ENCODE data around the gene UBAC1.
"Not testable (repeated sequence)": the region's sequence is repeated elsewhere in the genome, so short reads cannot be mapped to it uniquely, and the experiment has no call there.

UBAC1 gene

DNA sequence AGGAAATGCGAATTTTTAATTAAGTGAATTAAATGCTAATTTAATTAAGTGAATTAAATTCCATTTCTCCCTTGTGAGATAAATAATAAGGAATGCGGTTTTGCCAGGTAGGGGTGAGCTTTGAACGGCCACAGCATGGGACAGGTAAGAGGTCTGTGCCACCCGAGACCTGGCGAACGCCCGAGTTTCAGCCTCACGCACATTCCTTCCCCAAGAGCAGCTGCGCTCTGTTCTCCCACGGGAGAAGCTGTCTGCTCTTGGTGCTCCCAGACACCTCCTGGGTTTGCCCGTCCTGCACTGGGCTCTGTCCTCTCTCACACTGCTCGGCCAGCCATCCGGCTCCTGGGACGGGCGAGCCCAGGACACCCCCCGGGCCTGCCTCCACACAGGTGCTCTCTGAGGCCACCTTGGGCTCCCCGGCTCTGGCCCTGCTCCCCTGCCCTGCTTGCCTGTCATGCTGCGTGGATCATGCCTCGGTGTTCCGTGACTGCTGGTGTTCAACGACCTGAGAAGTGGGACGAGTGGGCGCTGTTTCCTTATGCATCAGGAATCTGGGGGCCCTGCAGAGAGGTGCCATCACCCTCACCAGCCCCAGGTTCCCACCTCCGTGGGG lies 40.1 kb downstream of the UBAC1 start:
- no peak for DNase-seq (ENCODE audit: low spot score)

DNA sequence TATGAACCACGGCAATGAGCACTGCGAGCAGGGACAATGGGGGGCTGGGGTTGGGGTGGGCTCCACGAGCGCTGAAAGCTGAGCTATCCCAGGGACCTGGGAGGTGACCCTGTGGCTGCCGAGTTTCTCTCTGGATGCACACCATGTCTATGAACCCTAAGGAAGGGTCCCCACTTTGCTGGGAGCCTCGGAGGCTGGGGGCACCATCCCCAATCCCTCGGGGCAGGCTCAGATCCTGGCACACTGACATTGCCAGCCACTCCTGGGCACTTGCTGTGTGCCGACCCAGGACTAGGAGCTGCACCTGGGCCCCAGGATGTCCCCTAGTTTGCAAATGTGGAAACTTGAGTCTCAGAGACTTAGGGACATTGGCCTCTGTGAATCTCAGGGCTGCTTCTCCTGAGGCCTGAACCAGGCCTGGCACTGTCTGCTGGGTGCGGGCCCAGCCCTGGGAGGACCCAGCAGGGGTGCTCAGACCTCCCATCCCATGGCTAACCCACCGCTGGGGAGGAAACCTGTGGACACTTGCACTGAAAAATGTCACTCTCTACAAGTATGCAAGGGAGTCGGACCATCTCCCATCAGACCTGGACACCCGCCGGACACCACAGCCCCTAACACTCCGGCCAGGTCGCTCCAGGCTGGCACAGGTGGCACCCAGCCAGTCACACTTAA lies 40.8 kb downstream of the UBAC1 start:
- DNase-seq (ENCODE audit: low spot score), result no peak

DNA sequence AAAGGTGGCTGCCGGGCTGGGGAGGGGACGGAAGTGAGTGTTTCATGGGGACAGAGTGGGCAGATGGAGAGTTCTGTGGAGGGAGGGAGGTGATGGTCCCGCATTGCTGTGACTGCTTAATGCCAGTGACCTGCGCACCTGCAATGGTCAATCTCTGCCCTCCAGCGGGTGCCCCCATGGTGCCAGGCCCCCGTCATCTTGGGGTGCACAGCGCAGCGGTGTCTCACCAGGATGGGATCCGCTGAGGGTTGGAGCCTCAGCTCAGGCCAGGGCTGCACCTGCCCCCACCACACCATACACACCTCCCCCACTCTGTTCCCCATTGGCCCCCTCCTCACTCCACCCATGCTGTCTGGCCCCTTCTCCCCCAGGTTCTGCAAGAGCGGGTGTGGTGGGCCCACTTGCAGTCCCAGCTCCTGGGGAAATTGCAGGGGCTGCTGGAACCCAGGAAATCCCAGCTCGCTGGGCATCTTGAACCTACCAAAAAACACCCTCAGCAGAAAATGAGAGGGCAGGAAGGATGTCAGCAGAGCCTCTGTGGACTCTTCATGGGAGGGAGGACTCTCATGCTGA lies 41.8 kb downstream of the UBAC1 start:
- DNase-seq (ENCODE audit: low spot score), result peak; percentile 59

DNA sequence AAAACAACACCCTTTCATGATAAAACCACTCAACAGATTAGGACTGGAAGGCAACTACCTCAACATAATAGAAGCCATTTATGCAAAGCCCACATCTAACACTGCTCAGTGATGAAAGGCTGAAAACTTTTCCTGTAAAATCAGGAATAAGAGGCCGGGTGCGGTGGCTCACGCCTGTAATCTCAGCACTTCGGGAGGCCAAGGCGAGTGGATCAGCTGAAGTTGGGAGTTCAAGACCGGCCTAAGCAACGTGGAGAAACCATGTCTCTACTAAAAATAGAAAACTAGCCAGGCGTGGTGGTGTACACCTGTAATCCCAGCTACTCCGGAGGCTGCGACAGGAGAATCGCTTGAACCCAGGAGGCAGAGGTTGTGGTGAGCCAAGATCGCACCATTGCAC lies 44.9 kb downstream of the UBAC1 start:
- DNase-seq (ENCODE audit: low spot score), result not testable (repeated sequence)

DNA sequence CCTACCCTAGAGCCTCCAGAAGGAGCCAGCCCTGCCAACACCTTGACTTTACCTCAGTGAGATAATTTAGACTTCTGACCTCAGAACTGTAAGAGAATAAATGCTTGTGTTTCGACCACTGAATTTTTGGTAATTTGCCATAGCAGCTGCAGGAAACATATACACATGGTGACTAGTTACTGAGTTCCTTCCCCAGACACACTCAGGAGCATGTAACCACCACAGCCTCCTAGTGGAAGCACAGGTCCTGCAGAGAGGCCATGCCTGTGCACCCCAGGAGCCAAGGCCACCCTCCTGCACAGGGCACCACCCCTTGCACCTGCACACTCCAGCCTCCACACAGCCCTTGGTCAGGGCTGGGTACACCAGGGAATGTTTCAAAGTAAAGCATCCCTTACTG lies 46.3 kb downstream of the UBAC1 start:
- peak; percentile 33 for DNase-seq (ENCODE audit: low spot score)

DNA sequence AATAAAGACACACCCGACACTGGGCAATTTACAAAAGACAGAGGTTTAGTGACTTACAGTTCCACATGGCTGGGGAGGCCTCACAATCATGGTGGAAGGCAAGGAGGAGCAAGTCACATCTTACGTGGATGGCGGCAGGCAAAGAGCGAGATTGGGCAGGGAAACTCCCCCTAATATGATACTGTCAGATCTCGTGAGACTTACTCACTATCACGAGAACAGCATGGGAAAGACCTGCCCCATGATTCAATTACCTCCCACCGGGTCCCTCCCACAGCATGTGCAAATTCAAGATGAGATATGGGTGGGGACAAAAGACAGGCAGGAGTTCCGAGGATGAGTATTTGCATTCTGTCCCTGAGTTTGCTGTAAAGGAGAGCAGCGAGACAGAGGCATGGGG lies 49.9 kb downstream of the UBAC1 start:
- peak; percentile 41 for DNase-seq (ENCODE audit: low spot score)

DNA sequence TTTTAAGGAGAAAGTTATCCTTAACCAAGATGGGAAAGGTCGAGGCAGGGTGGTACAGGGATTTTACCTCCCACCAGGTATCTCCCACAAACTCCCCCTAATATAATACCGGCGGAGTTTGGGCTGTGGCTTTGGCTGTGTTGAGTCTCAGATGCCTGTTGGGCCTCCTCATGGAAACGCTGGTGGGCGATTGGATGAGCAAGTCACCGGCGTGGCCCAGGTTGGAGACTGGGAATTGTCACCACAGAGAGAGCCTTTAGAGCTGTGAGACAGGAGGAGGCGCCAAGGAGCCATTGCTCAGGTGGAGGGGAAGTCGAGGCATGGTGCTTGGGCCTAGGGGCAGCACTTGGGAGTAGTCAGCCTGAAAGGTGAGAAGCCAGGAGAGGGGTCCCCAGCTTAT lies 50.4 kb downstream of the UBAC1 start:
- peak; percentile 37 for DNase-seq (ENCODE audit: low spot score)

DNA sequence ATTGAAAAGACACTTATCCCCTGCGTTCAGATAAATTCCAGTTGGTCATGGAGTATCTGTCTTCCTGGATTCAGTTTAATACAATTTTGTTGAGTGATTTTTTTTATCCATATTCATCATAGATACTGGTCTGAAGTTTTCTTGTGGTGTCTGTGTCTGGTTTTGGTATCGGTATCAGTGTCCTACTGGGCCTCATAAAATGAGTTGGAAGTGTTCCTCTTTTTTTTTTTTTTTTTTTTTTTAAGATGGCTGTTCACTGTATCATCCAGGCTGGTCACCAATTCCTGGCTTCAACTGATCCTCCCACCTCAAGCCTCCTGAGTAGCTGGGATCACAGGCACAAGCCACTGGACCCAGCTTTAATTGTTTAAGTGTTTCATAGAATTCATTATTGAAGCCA lies 51.0 kb downstream of the UBAC1 start:
- DNase-seq (ENCODE audit: low spot score), result no peak

DNA sequence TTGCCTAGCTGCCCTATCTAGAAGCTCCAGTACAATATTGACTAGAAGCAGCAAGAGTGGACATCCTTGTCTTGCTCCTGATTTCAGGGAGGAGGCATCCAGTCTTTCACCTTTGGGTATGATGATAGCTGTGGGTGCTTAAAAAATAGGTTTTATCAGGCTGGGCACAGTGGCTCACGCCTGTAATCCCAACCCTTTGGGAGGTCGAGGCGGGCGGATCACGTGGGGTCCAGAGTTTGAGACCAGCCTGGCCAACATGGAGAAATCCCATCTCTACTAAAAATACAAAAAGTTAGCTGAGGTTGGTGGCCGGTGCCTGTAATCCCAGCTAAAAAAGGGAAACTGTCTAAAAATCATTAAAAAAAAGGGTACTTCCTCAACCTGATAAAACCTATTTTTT lies 51.8 kb downstream of the UBAC1 start:
- DNase-seq (ENCODE audit: low spot score), result no peak

DNA sequence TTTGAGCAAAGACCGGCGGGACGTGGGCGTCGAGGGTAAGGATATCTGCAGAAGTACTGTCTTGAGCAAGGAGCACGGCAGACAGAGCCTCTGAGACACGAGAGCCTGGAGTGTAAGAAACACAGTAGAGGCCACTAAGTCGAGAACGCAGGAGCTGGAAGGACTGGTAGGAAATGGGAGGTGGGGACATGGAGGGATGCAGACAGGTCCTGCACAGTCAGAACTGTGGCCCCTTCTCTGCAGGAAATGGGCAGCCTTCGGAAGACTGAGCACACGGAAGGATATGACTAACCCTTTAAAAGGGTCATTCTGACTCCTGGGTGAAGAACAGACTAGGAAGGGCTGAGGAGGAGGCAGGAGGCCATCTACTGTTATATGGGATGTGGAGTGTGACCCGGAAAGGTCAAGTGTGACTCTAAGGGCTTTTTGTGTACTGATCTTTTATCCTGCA lies 52.4 kb downstream of the UBAC1 start:
- peak; percentile 36 for DNase-seq (ENCODE audit: low spot score)

DNA sequence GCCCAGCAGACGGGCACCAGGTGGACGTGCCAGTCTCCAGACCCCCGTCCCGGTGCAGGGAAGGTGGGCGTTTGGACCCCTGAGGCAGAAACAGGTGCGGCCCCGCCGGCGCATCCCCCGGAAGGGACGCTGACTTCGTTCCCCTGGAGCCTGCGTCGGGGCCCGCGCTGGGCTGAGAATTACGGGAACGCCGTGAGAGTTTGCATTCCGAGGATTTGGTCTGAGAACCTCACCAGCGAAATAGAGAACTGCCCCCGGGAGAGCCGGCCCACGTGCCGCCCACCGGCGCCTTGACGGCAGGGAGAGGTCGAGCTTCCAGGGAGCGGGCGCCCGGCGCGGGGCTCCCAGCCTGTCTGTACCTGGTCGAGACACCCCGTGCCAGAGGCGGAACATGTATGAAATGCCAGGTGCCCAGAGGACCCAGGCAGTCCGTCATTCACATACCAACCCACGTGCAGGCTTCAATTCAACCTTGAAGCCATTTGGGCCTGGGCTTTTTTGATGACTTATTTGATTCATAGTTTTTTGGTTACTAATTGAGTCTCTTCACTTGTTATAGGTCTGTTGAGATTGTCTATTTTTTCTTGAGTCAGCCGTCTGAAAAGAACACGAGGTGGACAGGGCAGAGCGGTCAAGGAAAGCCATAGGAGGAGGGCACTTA lies 53.0 kb downstream of the UBAC1 start:
- DNase-seq (ENCODE audit: low spot score), result peak; percentile 63

DNA sequence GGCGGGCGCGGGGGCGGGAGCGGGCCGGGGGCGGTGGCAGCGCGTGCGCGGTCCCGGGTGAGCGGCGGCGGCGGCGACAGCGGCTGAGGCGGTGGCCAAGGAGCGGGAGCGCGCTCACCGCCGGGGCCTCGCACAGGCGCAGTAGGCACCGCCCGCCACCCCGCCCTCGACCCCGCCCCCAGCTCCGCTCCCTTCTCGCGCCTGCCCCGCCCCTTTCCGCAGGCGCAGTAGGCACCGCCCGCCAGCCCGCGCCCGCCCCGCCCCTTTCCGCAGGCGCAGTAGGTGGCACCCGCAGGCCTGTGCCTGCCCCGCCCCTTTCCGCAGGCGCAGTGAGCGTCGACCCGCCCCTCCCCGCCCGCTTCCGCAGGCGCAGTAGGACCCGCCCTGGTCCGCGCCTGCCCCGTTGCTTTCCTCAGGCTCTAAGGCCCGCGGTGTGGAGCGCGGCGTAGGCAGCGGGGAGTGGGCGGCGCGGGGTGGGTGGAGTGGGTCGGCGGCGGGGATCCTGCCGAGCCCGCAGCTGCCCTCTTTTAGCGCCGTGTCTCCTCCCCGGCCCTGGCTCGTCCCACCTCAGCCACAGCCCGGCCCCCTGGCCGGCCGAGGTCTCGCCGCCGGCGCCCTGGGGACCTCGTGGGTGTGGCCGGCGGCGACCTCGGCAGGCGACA lies 53.6 kb downstream of the UBAC1 start, which contains the start of gene CAMSAP1:
CAMSAP1 (minus strand) TSS at position 116 of the 662 bp plus-strand sequence. CDS start 387 bp downstream, outside the sequence.
- peak; percentile 98 for DNase-seq (ENCODE audit: low spot score)

DNA sequence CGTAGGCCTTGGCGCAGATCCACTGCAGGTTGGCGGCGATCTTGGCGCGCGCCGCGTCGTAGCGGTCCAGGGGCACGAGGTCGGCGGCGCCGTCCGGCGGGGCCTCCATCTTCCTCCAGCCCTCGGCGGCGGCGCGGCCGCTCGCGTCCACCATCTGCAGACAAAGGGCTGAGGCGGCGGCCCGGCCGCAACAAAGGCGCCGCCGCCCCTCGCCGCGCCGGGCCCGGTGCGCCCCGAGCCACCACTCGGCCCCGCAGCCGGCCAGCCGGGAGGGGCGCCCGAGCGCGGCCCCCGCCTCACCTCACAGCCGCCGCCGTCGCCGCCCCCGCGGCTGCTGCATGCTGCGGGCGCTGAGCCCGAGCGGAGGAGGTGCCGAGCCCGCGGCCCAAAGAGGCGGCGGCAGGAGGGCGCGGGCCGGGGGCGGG lies 54.2 kb downstream of the UBAC1 start:
- DNase-seq (ENCODE audit: low spot score), result no peak

DNA sequence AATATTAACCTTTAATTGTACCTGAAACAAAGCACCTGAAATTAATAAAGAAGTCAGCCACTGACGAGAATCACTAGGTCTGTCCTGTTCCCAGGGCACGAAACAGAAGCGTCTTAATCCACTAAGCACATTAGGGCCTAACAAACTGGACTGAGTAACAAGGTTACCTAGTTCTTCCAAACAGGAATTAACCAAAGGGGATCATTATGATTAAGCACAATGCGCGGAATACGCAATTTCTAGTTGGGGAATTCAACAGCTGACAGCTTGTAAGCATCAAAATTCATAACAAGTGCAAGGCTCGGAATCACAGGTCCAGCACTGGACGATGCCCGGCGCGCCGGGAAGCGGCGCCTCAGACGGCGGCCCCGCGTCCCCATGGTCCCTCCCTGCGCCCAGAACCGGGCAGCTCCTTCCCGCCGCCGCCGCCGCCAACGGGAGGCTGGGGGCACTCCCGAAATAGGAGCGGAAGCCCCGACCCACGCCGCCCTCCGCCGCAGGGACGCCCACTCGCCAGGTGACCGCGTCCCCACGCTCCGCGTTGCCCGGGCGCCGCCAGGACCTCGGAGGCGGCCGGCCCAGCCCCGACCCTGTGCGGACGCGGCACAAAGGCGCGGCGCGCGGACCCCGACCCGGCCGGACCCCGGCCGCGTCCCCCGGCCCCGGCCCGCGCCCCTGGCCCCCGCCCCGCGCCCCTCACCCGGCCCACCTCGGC lies 54.7 kb downstream of the UBAC1 start:
- DNase-seq (ENCODE audit: low spot score), result peak; percentile 65

DNA sequence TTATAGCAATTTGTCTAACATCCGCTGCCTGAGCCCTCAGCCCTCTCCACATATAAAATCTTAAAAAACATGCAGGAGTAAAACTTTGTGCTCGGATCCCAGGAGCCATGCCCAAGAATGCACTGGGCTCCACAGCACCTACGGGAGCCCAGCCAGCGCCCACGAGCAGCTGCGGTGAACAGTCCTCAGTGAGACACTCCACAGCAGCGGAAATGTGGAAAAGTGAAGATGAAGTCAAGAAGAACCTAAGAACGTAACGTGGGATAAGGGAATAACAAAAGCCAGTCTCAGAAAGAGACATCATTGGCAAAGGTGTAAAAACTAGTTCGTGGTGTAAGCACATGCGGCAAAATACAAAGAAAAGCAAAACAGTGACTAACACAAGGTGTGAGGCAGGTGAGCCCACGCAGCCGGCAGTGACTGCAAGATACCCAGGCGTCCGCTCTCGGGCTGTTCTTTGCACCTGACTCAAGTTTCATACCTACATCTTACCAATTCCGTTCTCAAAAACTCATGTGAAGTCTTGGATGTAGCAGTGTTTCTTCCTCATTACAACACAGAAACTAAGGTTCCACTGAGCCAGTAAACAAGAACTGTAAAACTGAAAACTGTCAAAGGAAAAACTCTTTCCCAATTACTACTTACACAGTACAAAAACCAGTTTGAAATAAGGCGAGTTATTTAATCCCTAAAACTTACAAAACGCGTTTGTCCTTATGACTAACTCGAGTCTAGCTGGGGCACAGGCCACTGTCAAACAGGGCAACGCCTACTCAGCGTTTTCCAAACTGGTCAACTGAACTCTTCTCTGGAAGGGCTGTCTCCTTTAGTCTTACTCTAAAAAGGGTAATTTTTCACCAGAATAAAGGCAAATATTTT lies 55.6 kb downstream of the UBAC1 start:
- peak; percentile 22 for DNase-seq (ENCODE audit: low spot score)

DNA sequence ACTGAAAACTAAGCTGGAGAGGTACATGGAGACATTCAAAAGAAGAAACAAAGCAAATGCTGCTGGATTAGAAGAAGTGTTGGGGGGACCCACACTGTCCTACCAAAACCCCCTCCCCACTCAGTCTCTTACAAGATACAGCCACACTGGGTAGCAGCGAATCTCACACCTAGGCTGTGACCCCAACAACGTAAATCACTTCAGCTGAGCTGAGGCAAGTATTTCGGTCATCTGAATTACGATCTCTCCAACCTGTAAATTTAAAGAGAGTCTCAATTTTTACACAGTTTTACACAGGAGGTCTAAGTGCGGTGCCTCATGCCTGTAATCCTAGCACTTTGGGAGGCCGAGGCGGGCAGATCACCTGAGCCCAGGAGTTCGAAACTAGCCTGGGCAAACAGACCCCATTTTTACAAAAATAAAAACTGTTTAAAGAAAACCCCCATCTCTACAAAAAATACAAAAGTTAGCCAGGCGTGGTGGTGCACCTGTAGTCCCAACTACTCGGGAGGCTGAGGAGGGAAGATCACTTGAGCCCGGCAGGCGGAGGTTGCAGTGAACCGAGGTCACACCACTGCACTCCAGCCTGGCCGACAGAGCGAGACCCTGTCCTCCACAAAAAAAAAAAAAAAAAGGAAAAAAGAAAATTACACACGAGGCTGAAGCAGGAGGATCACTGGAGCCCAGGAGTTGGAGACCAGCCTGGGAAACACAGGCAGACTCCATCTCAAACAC lies 57.2 kb downstream of the UBAC1 start:
- DNase-seq (ENCODE audit: low spot score), result peak; percentile 17

DNA sequence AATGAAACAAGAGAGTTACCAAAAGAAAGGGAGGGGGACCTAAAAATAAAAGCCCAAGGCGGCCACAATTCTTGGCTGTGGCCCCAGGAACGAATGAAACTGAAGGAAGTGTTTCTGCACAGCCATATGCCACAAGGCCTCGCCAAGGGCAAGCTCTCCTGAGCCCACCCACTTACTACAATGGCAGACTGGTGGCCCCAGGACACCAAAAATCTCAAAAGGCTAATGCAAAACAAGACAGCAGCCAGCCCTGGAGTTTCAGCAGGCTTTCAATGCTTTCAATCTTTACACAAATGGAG lies 57.9 kb downstream of the UBAC1 start:
- DNase-seq (ENCODE audit: low spot score), result peak; percentile 33

DNA sequence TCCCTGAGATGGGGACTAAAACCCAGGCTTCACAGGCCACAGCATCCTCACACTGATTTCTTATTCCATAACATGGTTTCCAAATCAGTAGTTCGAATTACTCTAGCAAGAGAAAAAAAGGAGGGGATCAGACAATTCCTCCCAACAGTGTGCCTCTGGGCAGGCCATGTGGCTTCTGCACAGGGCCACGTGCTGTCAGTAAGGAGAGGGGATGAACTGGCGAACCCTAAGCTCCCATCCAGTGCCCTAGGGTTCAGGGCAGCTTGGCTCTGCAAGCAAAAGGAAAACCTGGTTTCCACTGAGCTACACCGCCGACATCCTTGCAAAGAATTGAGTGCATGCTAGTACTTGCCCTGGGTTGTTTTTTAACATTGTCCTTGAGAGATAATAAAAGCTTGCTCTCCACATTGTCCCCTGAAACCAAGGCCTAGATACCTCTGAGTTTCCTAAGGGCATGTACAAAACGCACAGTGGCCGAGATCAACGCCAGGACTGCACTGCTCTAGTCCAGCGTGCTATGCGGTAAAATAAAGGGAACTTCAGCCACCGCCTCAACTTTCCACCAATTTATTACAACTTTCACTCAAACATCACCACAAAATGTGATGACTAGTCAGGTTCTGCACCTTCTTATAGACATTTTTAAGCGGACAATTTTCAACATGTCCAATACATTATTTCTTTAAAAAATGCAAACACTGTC lies 58.4 kb downstream of the UBAC1 start:
- DNase-seq (ENCODE audit: low spot score), result peak; percentile 26

DNA sequence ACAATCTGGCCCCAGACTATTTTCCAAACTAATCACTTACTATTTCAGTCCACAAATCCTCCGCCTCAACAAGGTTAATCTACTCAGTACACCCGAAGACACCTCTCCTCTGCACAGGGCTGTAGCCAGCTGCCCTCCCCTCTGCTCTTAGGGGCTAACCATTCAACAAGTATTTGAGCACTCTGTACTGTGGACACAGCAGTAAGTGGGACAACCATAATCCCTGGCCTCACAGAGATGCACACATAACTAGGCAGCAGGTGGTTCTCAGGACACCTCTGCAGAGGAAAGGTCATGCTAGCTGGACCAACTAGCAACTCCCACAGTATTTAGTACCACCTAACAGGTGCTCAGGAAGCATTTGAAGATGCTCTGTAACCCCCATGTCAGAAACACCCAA lies 59.3 kb downstream of the UBAC1 start:
- DNase-seq (ENCODE audit: low spot score), result peak; percentile 28

Measured in left forelimb (tissue), 1 donor.